T-helper 9 cell (primary cell): ENCODE data around the gene KIAA0319L.
A peak's percentile ranks its signal among the peaks of the same experiment; 100 is the strongest.

Experiments
- DNase-seq: peaks from one replicate; pipeline ENCODE4 v3.0.0-alpha.2; 2020

The KIAA0319L gene

GRCh38 chr1:35561972-35562680, 4.9 kb upstream of the KIAA0319L start:
- DNase-seq, result no peak

- no peak for DNase-seq
These were observed 4.2 kb upstream of the KIAA0319L start for GRCh38 chr1:35561297-35561971.

GRCh38 chr1:35560256-35561225, 3.3 kb upstream of the KIAA0319L start:
- no peak for DNase-seq

GRCh38 chr1:35559317-35559944, 2.2 kb upstream of the KIAA0319L start:
- peak; percentile 28 for DNase-seq

- DNase-seq, result peak; percentile 26
These were observed 1.4 kb upstream of the KIAA0319L start for GRCh38 chr1:35558374-35559316.

- peak; percentile 91 for DNase-seq
These were observed 589 bp upstream of the KIAA0319L start, which contains the start of gene NCDN for GRCh38 chr1:35557611-35558373. NCDN (plus strand) TSS chr1:35557799; CDS start chr1:35558191, 392 bp downstream.

- no peak for DNase-seq
These were observed 602 bp downstream of the KIAA0319L start for GRCh38 chr1:35556484-35557117.

GRCh38 chr1:35555601-35556477, 1.4 kb downstream of the KIAA0319L start:
- no peak for DNase-seq

GRCh38 chr1:35555212-35555584, 2.0 kb downstream of the KIAA0319L start:
- no peak for DNase-seq

- DNase-seq, result no peak
These were observed 2.7 kb downstream of the KIAA0319L start for GRCh38 chr1:35554266-35555211.

- DNase-seq, result no peak
These were observed 3.4 kb downstream of the KIAA0319L start for GRCh38 chr1:35553851-35554250.

GRCh38 chr1:35546614-35547013, 10.6 kb downstream of the KIAA0319L start:
- no peak for DNase-seq

GRCh38 chr1:35544976-35545375, 12.2 kb downstream of the KIAA0319L start:
- no peak for DNase-seq

GRCh38 chr1:35539824-35540261, 17.4 kb downstream of the KIAA0319L start:
- no peak for DNase-seq

GRCh38 chr1:35539073-35539823, 18.0 kb downstream of the KIAA0319L start:
- DNase-seq, result no peak

GRCh38 chr1:35537806-35538205, 19.4 kb downstream of the KIAA0319L start:
- DNase-seq, result no peak

- DNase-seq, result no peak
These were observed 20.5 kb downstream of the KIAA0319L start for GRCh38 chr1:35536556-35537162.
